ENCODE data around the gene PCOLCE2.

Gene PCOLCE2

GRCh38 chr3:142863930-142864920 lies 24.7 kb downstream of the PCOLCE2 start:
- H3K4me1 ChIP-seq (ENCODE audit: control insufficient read depth, insufficient read depth, low read length): no peaks in the 10 kb centered on the region
- no peaks in the 10 kb centered on the region for H3K9me3 ChIP-seq (ENCODE audit: control insufficient read depth in 2 of 2, low read length in 2 of 2)
- peaks cover 0 to 3% of the 10 kb centered on the region in 2 donors for H3K27me3 ChIP-seq (ENCODE audit: control insufficient read depth in 1 of 2, insufficient read depth in 2 of 2, low read length in 2 of 2)
- no peak overlapping the region for H3K9ac ChIP-seq (ENCODE audit: low read length in 2 of 2)
- no peak overlapping the region for H3K4me3 ChIP-seq (ENCODE audit: low read length in 2 of 2)
- no peaks in the 10 kb centered on the region for H3K36me3 ChIP-seq (ENCODE audit: control insufficient read depth in 2 of 2, insufficient read depth in 2 of 2, low read length in 2 of 2)
- no peak overlapping the region for H3K27ac ChIP-seq (ENCODE audit: low read length)

- no peaks in the 10 kb centered on the region for H3K9me3 ChIP-seq (ENCODE audit: control insufficient read depth in 2 of 2, low read length in 2 of 2)
- H3K36me3 ChIP-seq (ENCODE audit: control insufficient read depth in 2 of 2, insufficient read depth in 2 of 2, low read length in 2 of 2): no peaks in the 10 kb centered on the region
- no peak overlapping the region for H3K27ac ChIP-seq (ENCODE audit: low read length)
- no peaks in the 10 kb centered on the region for H3K4me1 ChIP-seq (ENCODE audit: control insufficient read depth, insufficient read depth, low read length)
- H3K27me3 ChIP-seq (ENCODE audit: control insufficient read depth in 1 of 2, insufficient read depth in 2 of 2, low read length in 2 of 2): peaks cover 0 to 3% of the 10 kb centered on the region in 2 donors
- H3K9ac ChIP-seq (ENCODE audit: low read length in 2 of 2): no peak overlapping the region
- H3K4me3 ChIP-seq (ENCODE audit: low read length in 2 of 2): no peak overlapping the region
These were observed 25.7 kb downstream of the PCOLCE2 start for GRCh38 chr3:142863010-142863817.

- H3K36me3 ChIP-seq (ENCODE audit: control insufficient read depth in 2 of 2, insufficient read depth in 2 of 2, low read length in 2 of 2): no peaks in the 10 kb centered on the region
- peaks cover 2 to 3% of the 10 kb centered on the region in 2 donors for H3K27me3 ChIP-seq (ENCODE audit: control insufficient read depth in 1 of 2, insufficient read depth in 2 of 2, low read length in 2 of 2)
- H3K4me3 ChIP-seq (ENCODE audit: low read length in 2 of 2): no peak overlapping the region
- no peaks in the 10 kb centered on the region for H3K4me1 ChIP-seq (ENCODE audit: control insufficient read depth, insufficient read depth, low read length)
- no peak overlapping the region for H3K9ac ChIP-seq (ENCODE audit: low read length in 2 of 2)
- no peak overlapping the region for H3K27ac ChIP-seq (ENCODE audit: low read length)
- no peaks in the 10 kb centered on the region for H3K9me3 ChIP-seq (ENCODE audit: control insufficient read depth in 2 of 2, low read length in 2 of 2)
These were observed 27.0 kb downstream of the PCOLCE2 start for GRCh38 chr3:142861926-142862325.

- H3K4me3 ChIP-seq (ENCODE audit: low read length in 2 of 2): no peak overlapping the region
- no peaks in the 10 kb centered on the region for H3K36me3 ChIP-seq (ENCODE audit: control insufficient read depth in 2 of 2, insufficient read depth in 2 of 2, low read length in 2 of 2)
- no peak overlapping the region for H3K9ac ChIP-seq (ENCODE audit: low read length in 2 of 2)
- no peak overlapping the region for H3K27ac ChIP-seq (ENCODE audit: low read length)
- peaks cover 3% of the 10 kb centered on the region in 2 donors for H3K27me3 ChIP-seq (ENCODE audit: control insufficient read depth in 1 of 2, insufficient read depth in 2 of 2, low read length in 2 of 2)
- no peaks in the 10 kb centered on the region for H3K4me1 ChIP-seq (ENCODE audit: control insufficient read depth, insufficient read depth, low read length)
- H3K9me3 ChIP-seq (ENCODE audit: control insufficient read depth in 2 of 2, low read length in 2 of 2): no peaks in the 10 kb centered on the region
These were observed 30.8 kb downstream of the PCOLCE2 start for GRCh38 chr3:142858043-142858442.

GRCh38 chr3:142857056-142857455 lies 31.8 kb downstream of the PCOLCE2 start:
- H3K9ac ChIP-seq (ENCODE audit: low read length in 2 of 2): no peak overlapping the region
- peaks cover 3% of the 10 kb centered on the region in 2 donors for H3K27me3 ChIP-seq (ENCODE audit: control insufficient read depth in 1 of 2, insufficient read depth in 2 of 2, low read length in 2 of 2)
- H3K36me3 ChIP-seq (ENCODE audit: control insufficient read depth in 2 of 2, insufficient read depth in 2 of 2, low read length in 2 of 2): no peaks in the 10 kb centered on the region
- H3K27ac ChIP-seq (ENCODE audit: low read length): no peak overlapping the region
- no peaks in the 10 kb centered on the region for H3K4me1 ChIP-seq (ENCODE audit: control insufficient read depth, insufficient read depth, low read length)
- no peaks in the 10 kb centered on the region for H3K9me3 ChIP-seq (ENCODE audit: control insufficient read depth in 2 of 2, low read length in 2 of 2)
- H3K4me3 ChIP-seq (ENCODE audit: low read length in 2 of 2): no peak overlapping the region

GRCh38 chr3:142853270-142854168 lies 35.4 kb downstream of the PCOLCE2 start:
- Histone ChIP-seq H3K9me3 (ENCODE audit: control insufficient read depth in 2 of 2, low read length in 2 of 2) (no peaks in the 10 kb centered on the region), H3K36me3 (ENCODE audit: control insufficient read depth in 2 of 2, insufficient read depth in 2 of 2, low read length in 2 of 2) (no peaks in the 10 kb centered on the region), H3K27ac (ENCODE audit: low read length) (no peak overlapping the region), H3K9ac (ENCODE audit: low read length in 2 of 2) (no peak overlapping the region), H3K4me1 (ENCODE audit: control insufficient read depth, insufficient read depth, low read length) (no peaks in the 10 kb centered on the region), H3K4me3 (ENCODE audit: low read length in 2 of 2) (no peak overlapping the region), H3K27me3 (ENCODE audit: control insufficient read depth in 1 of 2, insufficient read depth in 2 of 2, low read length in 2 of 2) (peaks cover 0 to 3% of the 10 kb centered on the region in 2 donors)

GRCh38 chr3:142852009-142852408 lies 36.9 kb downstream of the PCOLCE2 start:
- H3K27ac ChIP-seq (ENCODE audit: low read length): no peak overlapping the region

GRCh38 chr3:142850395-142851023 lies 38.4 kb downstream of the PCOLCE2 start:
- Histone ChIP-seq H3K9ac (ENCODE audit: low read length in 2 of 2) (no peak overlapping the region), H3K27me3 (ENCODE audit: control insufficient read depth in 1 of 2, insufficient read depth in 2 of 2, low read length in 2 of 2) (no peaks in the 10 kb centered on the region), H3K36me3 (ENCODE audit: control insufficient read depth in 2 of 2, insufficient read depth in 2 of 2, low read length in 2 of 2) (no peaks in the 10 kb centered on the region), H3K4me3 (ENCODE audit: low read length in 2 of 2) (no peak overlapping the region), H3K27ac (ENCODE audit: low read length) (no peak overlapping the region), H3K9me3 (ENCODE audit: control insufficient read depth in 2 of 2, low read length in 2 of 2) (no peaks in the 10 kb centered on the region), H3K4me1 (ENCODE audit: control insufficient read depth, insufficient read depth, low read length) (no peaks in the 10 kb centered on the region)

More at GRCh38 chr3:142852009-142852408, 36.9 kb downstream of the PCOLCE2 start:
- H3K9me3 ChIP-seq (ENCODE audit: control insufficient read depth in 2 of 2, low read length in 2 of 2): no peaks in the 10 kb centered on the region
- peaks cover 0 to 1% of the 10 kb centered on the region in 2 donors for H3K27me3 ChIP-seq (ENCODE audit: control insufficient read depth in 1 of 2, insufficient read depth in 2 of 2, low read length in 2 of 2)
- H3K9ac ChIP-seq (ENCODE audit: low read length in 2 of 2): no peak overlapping the region
- no peaks in the 10 kb centered on the region for H3K36me3 ChIP-seq (ENCODE audit: control insufficient read depth in 2 of 2, insufficient read depth in 2 of 2, low read length in 2 of 2)
- H3K4me1 ChIP-seq (ENCODE audit: control insufficient read depth, insufficient read depth, low read length): no peaks in the 10 kb centered on the region
- no peak overlapping the region for H3K4me3 ChIP-seq (ENCODE audit: low read length in 2 of 2)

- Histone ChIP-seq H3K9me3 (ENCODE audit: control insufficient read depth in 2 of 2, low read length in 2 of 2) (no peaks in the 10 kb centered on the region), H3K27ac (ENCODE audit: low read length) (no peak overlapping the region), H3K9ac (ENCODE audit: low read length in 2 of 2) (no peak overlapping the region), H3K27me3 (ENCODE audit: control insufficient read depth in 1 of 2, insufficient read depth in 2 of 2, low read length in 2 of 2) (no peaks in the 10 kb centered on the region), H3K4me3 (ENCODE audit: low read length in 2 of 2) (no peak overlapping the region), H3K4me1 (ENCODE audit: control insufficient read depth, insufficient read depth, low read length) (no peaks in the 10 kb centered on the region), H3K36me3 (ENCODE audit: control insufficient read depth in 2 of 2, insufficient read depth in 2 of 2, low read length in 2 of 2) (no peaks in the 10 kb centered on the region)
These were observed 39.7 kb downstream of the PCOLCE2 start for GRCh38 chr3:142849148-142849547.

Data from stomach smooth muscle (tissue), 2 donors.